Esophagus muscularis mucosa (tissue), 4 donors: ENCODE results near the gene PATE2. TPM values are rescaled to one million over a fixed set of nuclear protein-coding genes. Genes with fewer than 3 reads are reported as not detected.

ENCODE experiments used
- DNase-seq: peaks from one replicate; pipeline ENCODE4 v3.0.0-alpha.2; 2017; ENCODE audit errors: extremely low spot score
- H3K27ac ChIP-seq, 4 donors: fragments of 200-600 bp; sonication (generic); replicated peaks in 1 of 4; 1 replicate in 3 of 4; 2 replicates in 1 of 4; pipeline ENCODE4 v1.5.1; 2016 to 2019; ENCODE audit warnings: mild to moderate bottlenecking in 1 of 4
- H3K27me3 ChIP-seq, 4 donors: fragments of 200-600 bp; sonication (generic); one replicate each; pipeline versions ENCODE4 v1.5.1 to v1.6.0; 2016 to 2019
- H3K36me3 ChIP-seq, 4 donors: fragments of 200-600 bp; sonication (generic); one replicate each; pipeline ENCODE4 v1.5.1; 2016 to 2019
- H3K4me1 ChIP-seq, 4 donors: fragments of 200-600 bp; sonication (generic); one replicate each; pipeline ENCODE4 v1.5.1; 2016 to 2019
- H3K4me3 ChIP-seq, 4 donors: fragments of 200-600 bp; sonication (generic); 1 replicate in 2 of 4; 2 replicates in 2 of 4; pipeline ENCODE4 v1.5.1; 2016 to 2019; ENCODE audit warnings: mild to moderate bottlenecking in 4 of 4, moderate library complexity in 1 of 4
- H3K9me3 ChIP-seq, 4 donors: fragments of 200-600 bp; sonication (generic); 1 replicate in 3 of 4; 2 replicates in 1 of 4; pipeline ENCODE4 v1.5.1; 2016 to 2019
- EP300 ChIP-seq: sonication (generic); formaldehyde crosslinking; IDR thresholded peaks from one replicate; pipeline ENCODE4 v1.6.1; 2017; ENCODE audit warnings: antibody characterized with exemption
- POLR2A ChIP-seq: fragments of 450-650 bp; IDR thresholded peaks from one replicate; pipeline ENCODE4 v1.6.1; 2017; ENCODE audit warnings: antibody characterized with exemption, moderate library complexity, mild to moderate bottlenecking, low read depth
- POLR2AphosphoS5 ChIP-seq, 2 donors: sonication (generic); formaldehyde crosslinking; IDR thresholded peaks; one replicate each; pipeline ENCODE4 v1.6.1; 2017; ENCODE audit warnings: antibody characterized with exemption in 2 of 2
- WGBS: methylation state at CpG from one replicate; pipeline ENCODE4 v1.1.5; 2018; 5-methylcytosine and 5-hydroxymethylcytosine counted together
- intact Hi-C: fragments of 100-400 bp; cut with DNase I; formaldehyde crosslinking; loops from one replicate; pipeline ENCODE4 v1.15.1; 2023
- total RNA-seq, 4 donors: library from RNA; depleted of rRNA; stranded (reverse); fragments of >200 nt; gene quantifications; one replicate each; pipeline versions ENCODE4 v1.1.0 to v1.2.1, GENCODE V29; 2016
- TF ChIP-seq, protein P1 (sequence below), 3 experiments: fragments of 200-600 bp in 2 of 3; fragments of 450-650 bp in 1 of 3; sonication (generic) in 2 of 3; IDR thresholded peaks; one replicate each; pipeline ENCODE4 v1.5.1; 2017 to 2019; ENCODE audit warnings: antibody characterized with exemption in 3 of 3, mild to moderate bottlenecking in 2 of 3, moderate library complexity in 1 of 3

Gene PATE2
- total RNA-seq: not detected

DNA sequence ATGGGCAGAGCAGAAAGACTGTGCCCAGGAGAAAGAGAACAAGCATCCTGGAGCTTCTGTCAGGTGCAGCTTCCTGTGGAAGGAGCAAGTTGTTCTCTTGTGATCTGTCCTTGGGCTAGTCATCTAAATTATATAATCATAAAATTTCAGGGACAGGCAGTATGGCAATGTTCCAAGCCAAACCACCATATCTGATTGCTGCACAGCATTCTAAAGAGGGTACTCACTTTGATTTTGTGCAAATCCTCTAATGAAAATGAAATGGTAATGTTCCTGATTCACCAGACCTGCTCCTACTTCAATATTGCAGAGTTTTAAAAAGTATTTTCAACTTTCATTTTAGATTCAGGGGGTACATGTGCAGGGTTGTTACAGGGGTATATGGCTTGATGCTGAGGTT lies at the start of gene PATE2:
TSS of gene PATE2 (minus strand) at position 101 of the 400 bp plus-strand sequence. CDS start at position 46, 55 bp downstream.
- Histone ChIP-seq H3K27me3 (no peaks in the 10 kb centered on the region), H3K4me3 (no peak within 1 kb of the TSS), H3K9me3 (no peaks in the 10 kb centered on the region), H3K27ac (no peak within 1 kb of the TSS), H3K4me1 (no peaks in the 10 kb centered on the region), H3K36me3 (no peaks in the 10 kb centered on the region)
- DNase-seq: no peak
- intact Hi-C loops: no loop called here
- no peak for TF ChIP-seq POLR2AphosphoS5 (IDR thresholded peaks at IDR 0.05)
- TF ChIP-seq POLR2A: no peak
- TF ChIP-seq, protein P1, sequence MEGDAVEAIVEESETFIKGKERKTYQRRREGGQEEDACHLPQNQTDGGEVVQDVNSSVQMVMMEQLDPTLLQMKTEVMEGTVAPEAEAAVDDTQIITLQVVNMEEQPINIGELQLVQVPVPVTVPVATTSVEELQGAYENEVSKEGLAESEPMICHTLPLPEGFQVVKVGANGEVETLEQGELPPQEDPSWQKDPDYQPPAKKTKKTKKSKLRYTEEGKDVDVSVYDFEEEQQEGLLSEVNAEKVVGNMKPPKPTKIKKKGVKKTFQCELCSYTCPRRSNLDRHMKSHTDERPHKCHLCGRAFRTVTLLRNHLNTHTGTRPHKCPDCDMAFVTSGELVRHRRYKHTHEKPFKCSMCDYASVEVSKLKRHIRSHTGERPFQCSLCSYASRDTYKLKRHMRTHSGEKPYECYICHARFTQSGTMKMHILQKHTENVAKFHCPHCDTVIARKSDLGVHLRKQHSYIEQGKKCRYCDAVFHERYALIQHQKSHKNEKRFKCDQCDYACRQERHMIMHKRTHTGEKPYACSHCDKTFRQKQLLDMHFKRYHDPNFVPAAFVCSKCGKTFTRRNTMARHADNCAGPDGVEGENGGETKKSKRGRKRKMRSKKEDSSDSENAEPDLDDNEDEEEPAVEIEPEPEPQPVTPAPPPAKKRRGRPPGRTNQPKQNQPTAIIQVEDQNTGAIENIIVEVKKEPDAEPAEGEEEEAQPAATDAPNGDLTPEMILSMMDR (IDR thresholded peaks at IDR 0.05): no peak
- no peak for TF ChIP-seq EP300

DNA sequence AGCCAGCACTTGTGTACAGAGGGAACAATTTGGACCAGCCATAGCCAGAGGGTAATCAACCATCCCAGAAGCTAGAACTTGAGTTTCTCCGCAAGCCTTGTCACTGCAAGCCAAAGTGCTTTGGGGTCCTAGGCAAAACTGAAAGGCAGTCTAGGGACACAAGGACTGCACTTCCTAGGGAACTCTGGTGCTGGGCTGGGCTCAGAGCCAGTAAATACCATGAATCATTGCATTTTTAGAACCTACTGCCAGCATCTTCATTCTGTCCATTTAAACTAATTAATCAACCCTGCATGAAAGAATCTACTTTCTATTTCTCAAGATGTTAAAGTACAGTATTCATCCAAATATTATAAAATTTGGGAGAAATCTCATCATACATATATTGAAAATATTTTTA lies 29.3 kb upstream of the PATE2 start:
- H3K27ac ChIP-seq: no peak overlapping the region
- 100% methylated on average over 1 of the region's 1 CpG for WGBS
- H3K4me3 ChIP-seq: no peak overlapping the region
- no peaks in the 10 kb centered on the region for H3K36me3 ChIP-seq
- peaks cover 0 to 32% (median 30%) of the 10 kb centered on the region in 4 donors for H3K9me3 ChIP-seq
- intact Hi-C loops: no loop called here
- DNase-seq: no peak
- TF ChIP-seq POLR2A: no peak
- no peak for TF ChIP-seq POLR2AphosphoS5 (IDR thresholded peaks at IDR 0.05)
- TF ChIP-seq EP300: no peak
- TF ChIP-seq, protein P1 (IDR thresholded peaks at IDR 0.05): no peak
- H3K4me1 ChIP-seq: no peaks in the 10 kb centered on the region
- no peaks in the 10 kb centered on the region for H3K27me3 ChIP-seq

DNA sequence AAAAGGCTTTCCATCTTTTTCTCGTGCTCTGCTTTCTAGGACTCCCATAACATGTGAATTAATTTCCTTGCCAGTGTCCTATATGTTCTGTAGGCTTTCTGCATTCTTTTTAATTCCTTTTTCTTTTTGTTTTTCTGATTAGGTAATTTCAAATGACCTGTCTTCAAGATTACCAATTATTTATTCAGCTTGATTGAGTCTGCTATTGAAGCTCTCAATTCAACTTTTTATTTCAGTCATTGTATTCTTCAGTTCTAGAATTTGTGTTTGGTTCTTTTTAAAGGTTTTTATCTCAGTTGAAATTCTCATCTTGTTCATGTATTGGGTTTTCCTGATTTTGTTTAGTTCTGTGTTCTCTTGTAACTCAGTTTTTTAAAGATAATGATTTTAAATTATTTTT lies 23.8 kb upstream of the PATE2 start:
- H3K27ac ChIP-seq: no peak overlapping the region
- no peak overlapping the region for H3K4me3 ChIP-seq
- no peak for DNase-seq
- no peaks in the 10 kb centered on the region for H3K27me3 ChIP-seq
- TF ChIP-seq EP300 (no peak), POLR2A (no peak), POLR2AphosphoS5 (IDR thresholded peaks at IDR 0.05) (no peak)
- TF ChIP-seq, protein P1 (IDR thresholded peaks at IDR 0.05): no peak
- WGBS: 0% methylated on average over 1 of the region's 1 CpG
- H3K36me3 ChIP-seq: no peaks in the 10 kb centered on the region
- intact Hi-C loops: no loop called here
- H3K4me1 ChIP-seq: no peaks in the 10 kb centered on the region
- H3K9me3 ChIP-seq: peaks cover 0 to 50% (median 37%) of the 10 kb centered on the region in 4 donors

DNA sequence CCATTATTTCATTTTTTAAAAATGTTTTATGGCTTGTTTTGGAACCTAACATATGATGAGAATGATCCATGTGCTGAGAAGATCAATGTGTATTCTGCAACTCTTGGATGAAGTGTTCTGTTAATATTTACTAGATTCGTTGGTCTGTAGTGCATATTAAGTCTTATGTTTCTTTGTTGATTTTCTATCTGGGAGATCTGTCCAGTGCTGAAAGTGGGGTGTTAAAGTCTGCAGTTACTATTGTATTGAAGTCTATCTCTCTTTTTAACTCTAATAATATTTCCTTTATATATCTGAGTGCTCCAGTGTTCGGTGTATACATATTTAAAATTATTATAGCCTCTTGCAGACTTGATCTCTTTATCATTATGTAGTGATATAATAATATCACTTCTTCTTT lies 21.2 kb upstream of the PATE2 start:
- DNase-seq: no peak
- Histone ChIP-seq H3K27ac (no peak overlapping the region), H3K9me3 (peaks cover 0 to 51% (median 42%) of the 10 kb centered on the region in 4 donors), H3K36me3 (no peaks in the 10 kb centered on the region), H3K4me1 (no peaks in the 10 kb centered on the region), H3K27me3 (no peaks in the 10 kb centered on the region), H3K4me3 (no peak overlapping the region)
- intact Hi-C loops: no loop called here
- TF ChIP-seq EP300: no peak
- TF ChIP-seq POLR2AphosphoS5 (IDR thresholded peaks at IDR 0.05): no peak
- TF ChIP-seq, protein P1 (IDR thresholded peaks at IDR 0.05): no peak
- TF ChIP-seq POLR2A: no peak
- 33% methylated on average over 2 of the region's 2 CpGs for WGBS

DNA sequence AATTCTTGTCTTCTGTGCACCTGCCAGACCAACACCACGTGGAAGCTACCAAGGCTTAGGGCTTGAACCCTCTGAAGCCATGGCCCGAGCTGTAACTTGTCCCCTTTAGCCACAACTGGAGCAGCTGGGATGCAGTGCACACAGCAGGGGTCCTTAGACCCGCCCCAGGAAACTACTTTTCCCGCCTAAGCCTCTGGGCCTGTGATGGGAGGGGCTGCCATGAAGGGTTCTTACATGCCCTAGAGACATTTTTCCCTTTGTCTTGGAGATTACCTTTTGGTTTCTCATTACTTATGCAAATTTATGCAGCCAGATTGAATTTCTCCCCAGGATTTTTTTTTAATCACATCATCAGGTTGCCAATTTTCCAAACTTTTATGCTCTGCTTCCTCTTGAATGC lies 19.0 kb upstream of the PATE2 start:
- intact Hi-C loops: no loop called here
- H3K4me3 ChIP-seq: no peak overlapping the region
- no peak overlapping the region for H3K27ac ChIP-seq
- WGBS: 33% methylated on average over 4 of the region's 4 CpGs
- H3K9me3 ChIP-seq: peaks cover 0 to 46% (median 43%) of the 10 kb centered on the region in 4 donors
- DNase-seq: no peak
- no peaks in the 10 kb centered on the region for H3K4me1 ChIP-seq
- no peaks in the 10 kb centered on the region for H3K27me3 ChIP-seq
- no peaks in the 10 kb centered on the region for H3K36me3 ChIP-seq
- TF ChIP-seq EP300 (no peak), POLR2A (no peak), POLR2AphosphoS5 (IDR thresholded peaks at IDR 0.05) (no peak)
- TF ChIP-seq, protein P1 (IDR thresholded peaks at IDR 0.05): no peak
